ENCODE data around the gene LCA5L.

The LCA5L gene

GRCh38 chr21:39445321-39446269 is at the start of gene LCA5L:
TSS of gene LCA5L (minus strand) at chr21:39445778. CDS start at chr21:39428493, 17,285 bp downstream.
- DNase-seq, result peak; percentile 74

GRCh38 chr21:39489380-39489924 is 43.9 kb upstream of the LCA5L start:
- no peak for DNase-seq

- DNase-seq, result no peak
These were observed 39.2 kb upstream of the LCA5L start for GRCh38 chr21:39484711-39485276.

GRCh38 chr21:39483917-39484316 is 38.3 kb upstream of the LCA5L start:
- DNase-seq, result no peak

- no peak for DNase-seq
These were observed 36.3 kb upstream of the LCA5L start for GRCh38 chr21:39481886-39482285.

- DNase-seq, result no peak
These were observed 34.7 kb upstream of the LCA5L start for GRCh38 chr21:39480271-39480670.

GRCh38 chr21:39479814-39480182 is 34.2 kb upstream of the LCA5L start:
- DNase-seq, result no peak

- DNase-seq, result no peak
These were observed 33.7 kb upstream of the LCA5L start for GRCh38 chr21:39479164-39479813.

- no peak for DNase-seq
These were observed 29.0 kb upstream of the LCA5L start for GRCh38 chr21:39474611-39475010.

- DNase-seq, result no peak
These were observed 27.2 kb upstream of the LCA5L start for GRCh38 chr21:39472786-39473185.

- DNase-seq, result no peak
These were observed 26.0 kb upstream of the LCA5L start for GRCh38 chr21:39471598-39471997.

GRCh38 chr21:39468559-39468958 is 23.0 kb upstream of the LCA5L start:
- DNase-seq, result no peak

GRCh38 chr21:39467746-39468145 is 22.2 kb upstream of the LCA5L start:
- no peak for DNase-seq

- DNase-seq, result no peak
These were observed 21.0 kb upstream of the LCA5L start for GRCh38 chr21:39466584-39466983.

GRCh38 chr21:39463308-39463707 is 17.7 kb upstream of the LCA5L start:
- no peak for DNase-seq

GRCh38 chr21:39461419-39461818 is 15.8 kb upstream of the LCA5L start:
- DNase-seq, result no peak

- no peak for DNase-seq
These were observed 11.1 kb upstream of the LCA5L start for GRCh38 chr21:39456665-39457064.

- DNase-seq, result no peak
These were observed 9.5 kb upstream of the LCA5L start for GRCh38 chr21:39454949-39455668.

GRCh38 chr21:39453571-39454179 is 8.1 kb upstream of the LCA5L start:
- no peak for DNase-seq

- DNase-seq, result no peak
These were observed 7.4 kb upstream of the LCA5L start for GRCh38 chr21:39452970-39453342.

- DNase-seq, result no peak
These were observed 6.8 kb upstream of the LCA5L start for GRCh38 chr21:39452207-39452969.
